Sigmoid colon (tissue), 7 donors: Measurements from ENCODE around the gene GMDS. TPM values are rescaled to one million over a fixed set of nuclear protein-coding genes. Genes with fewer than 3 reads are reported as not detected.

ENCODE experiments used
- DNase-seq: peaks from one replicate; pipeline ENCODE4 v3.0.0-alpha.2; 2019
- H3K27ac ChIP-seq, 4 donors: fragments of 200-600 bp; sonication (generic); one replicate each; pipeline ENCODE4 v1.5.1; 2016 to 2019; ENCODE audit warnings: mild to moderate bottlenecking in 1 of 4
- H3K27me3 ChIP-seq, 3 donors: fragments of 200-600 bp; sonication (generic); one replicate each; pipeline ENCODE4 v1.5.1; 2019; ENCODE audit warnings: mild to moderate bottlenecking in 1 of 3
- H3K36me3 ChIP-seq, 4 donors: fragments of 200-600 bp; sonication (generic); one replicate each; pipeline ENCODE4 v1.5.1; 2016 to 2019
- H3K4me1 ChIP-seq, 4 donors: fragments of 200-600 bp; sonication (generic); one replicate each; pipeline ENCODE4 v1.5.1; 2017 to 2019
- H3K4me3 ChIP-seq, 4 donors: fragments of 200-600 bp; sonication (generic); one replicate each; pipeline ENCODE4 v1.5.1; 2017 to 2019; ENCODE audit warnings: mild to moderate bottlenecking in 2 of 4, moderate library complexity in 1 of 4
- H3K9me3 ChIP-seq, 4 donors: fragments of 200-600 bp in 3 of 4; sonication (generic) in 3 of 4; one replicate each; pipeline versions ENCODE4 v1.5.1 to v1.6.1; 2013 to 2019
- EP300 ChIP-seq, 4 donors: sonication (generic); formaldehyde crosslinking; IDR thresholded peaks; one replicate each; pipeline ENCODE4 v1.6.1; 2017; ENCODE audit warnings: antibody characterized with exemption in 4 of 4
- POLR2A ChIP-seq, 2 donors: fragments of 450-650 bp; IDR thresholded peaks; one replicate each; pipeline ENCODE4 v1.6.1; 2016; ENCODE audit warnings: antibody characterized with exemption in 2 of 2, mild to moderate bottlenecking in 2 of 2, moderate library complexity in 2 of 2
- POLR2AphosphoS5 ChIP-seq, 4 donors: sonication (generic); formaldehyde crosslinking; IDR thresholded peaks; one replicate each; pipeline ENCODE4 v1.6.1; 2017; ENCODE audit warnings: antibody characterized with exemption in 4 of 4
- WGBS, 2 donors: extraction: QIAGEN DNeasy Blood & Tissue Kit; methylation state at CpG; one replicate each; pipeline ENCODE4 v1.1.7; 2013; 5-methylcytosine and 5-hydroxymethylcytosine counted together
- intact Hi-C: fragments of 100-400 bp; cut with DNase I; formaldehyde crosslinking; loops from one replicate; pipeline ENCODE4 v1.15.1; 2023
- polyA plus RNA-seq, 3 donors: library from polyadenylated mRNA; stranded (reverse); fragments of 200-250 nt; gene quantifications; one replicate each; pipeline ENCODE4 v1.2.3, GENCODE V29; 2013
- total RNA-seq, 4 donors: library from RNA; depleted of rRNA; stranded (reverse); fragments of >200 nt; gene quantifications; one replicate each; pipeline ENCODE4 v1.1.0, GENCODE V29; 2016
- TF ChIP-seq, protein P1 (sequence below), 4 experiments: fragments of 450-650 bp in 3 of 4; fragments of 200-600 bp in 1 of 4; IDR thresholded peaks; one replicate each; pipeline ENCODE4 v1.5.1; 2016 to 2019; ENCODE audit warnings: antibody characterized with exemption in 4 of 4, mild to moderate bottlenecking in 3 of 4, moderate library complexity in 2 of 4
- donor health status: healthy with polysubstance abuse.
- donor health status: Bipolar disorder and iron deficiency.
- donor health status: healthy.

GMDS gene
- total and polyA plus RNA-seq, 7 donors = 3.1 to 173 (median 9.4) TPM

DNA sequence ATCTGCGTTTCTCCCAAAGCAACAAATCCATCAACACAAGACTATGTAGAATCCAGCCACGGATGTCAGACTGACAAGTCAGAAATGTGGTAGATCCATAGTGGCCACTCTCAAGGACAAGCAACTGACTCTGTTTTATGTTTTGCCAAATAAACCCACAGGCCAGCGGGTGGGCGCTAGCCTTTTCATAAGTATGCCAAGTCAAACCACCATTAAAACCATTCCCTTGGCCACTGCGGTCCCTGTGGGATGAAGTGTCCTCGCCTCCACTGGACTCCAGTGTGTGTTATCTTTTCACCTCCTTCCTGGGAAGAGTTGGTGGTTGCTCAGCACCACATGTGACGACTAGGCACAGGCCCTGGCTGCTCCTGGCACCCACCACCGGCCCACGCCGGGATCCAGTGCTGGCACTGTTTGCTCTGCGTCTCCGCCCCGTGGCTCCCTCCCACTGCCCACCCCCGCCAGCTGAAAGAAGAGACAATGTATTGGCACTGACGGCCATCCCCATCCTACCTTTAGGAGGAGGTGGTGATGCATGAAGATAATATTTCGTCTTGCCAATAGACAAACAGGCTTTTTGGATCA lies 532.3 kb downstream of the GMDS start:
- intact Hi-C loops = no loop called here

DNA sequence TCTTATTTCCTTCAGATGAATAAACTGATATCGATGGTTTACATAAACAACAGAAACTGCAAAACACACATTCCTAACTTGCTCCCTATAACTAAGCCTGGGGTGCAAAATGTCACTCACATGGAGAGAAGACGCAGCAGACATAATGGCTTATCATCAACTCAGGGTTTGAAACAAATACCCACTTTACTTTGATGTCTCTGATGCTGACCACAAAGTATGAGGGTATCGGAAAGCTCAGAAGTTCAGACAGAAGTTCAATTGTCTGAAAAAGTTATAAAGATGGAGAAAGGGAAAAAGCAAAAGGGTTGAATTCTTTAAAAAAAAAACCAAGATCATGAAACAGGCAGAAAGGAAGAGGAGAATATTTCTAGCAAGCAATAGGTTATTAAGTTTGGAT lies 533.0 kb downstream of the GMDS start:
- H3K4me1 ChIP-seq = no peaks in the 10 kb centered on the region
- no peaks in the 10 kb centered on the region for H3K36me3 ChIP-seq
- H3K27me3 ChIP-seq = no peaks in the 10 kb centered on the region
- no peak overlapping the region for H3K27ac ChIP-seq
- H3K4me3 ChIP-seq = no peak overlapping the region
- TF ChIP-seq POLR2AphosphoS5 (IDR thresholded peaks at IDR 0.05) (no peak), EP300 (IDR thresholded peaks at IDR 0.05) (no peak), POLR2A (IDR thresholded peaks at IDR 0.05) (no peak)
- TF ChIP-seq, protein P1, sequence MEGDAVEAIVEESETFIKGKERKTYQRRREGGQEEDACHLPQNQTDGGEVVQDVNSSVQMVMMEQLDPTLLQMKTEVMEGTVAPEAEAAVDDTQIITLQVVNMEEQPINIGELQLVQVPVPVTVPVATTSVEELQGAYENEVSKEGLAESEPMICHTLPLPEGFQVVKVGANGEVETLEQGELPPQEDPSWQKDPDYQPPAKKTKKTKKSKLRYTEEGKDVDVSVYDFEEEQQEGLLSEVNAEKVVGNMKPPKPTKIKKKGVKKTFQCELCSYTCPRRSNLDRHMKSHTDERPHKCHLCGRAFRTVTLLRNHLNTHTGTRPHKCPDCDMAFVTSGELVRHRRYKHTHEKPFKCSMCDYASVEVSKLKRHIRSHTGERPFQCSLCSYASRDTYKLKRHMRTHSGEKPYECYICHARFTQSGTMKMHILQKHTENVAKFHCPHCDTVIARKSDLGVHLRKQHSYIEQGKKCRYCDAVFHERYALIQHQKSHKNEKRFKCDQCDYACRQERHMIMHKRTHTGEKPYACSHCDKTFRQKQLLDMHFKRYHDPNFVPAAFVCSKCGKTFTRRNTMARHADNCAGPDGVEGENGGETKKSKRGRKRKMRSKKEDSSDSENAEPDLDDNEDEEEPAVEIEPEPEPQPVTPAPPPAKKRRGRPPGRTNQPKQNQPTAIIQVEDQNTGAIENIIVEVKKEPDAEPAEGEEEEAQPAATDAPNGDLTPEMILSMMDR (IDR thresholded peaks at IDR 0.05) = no peak
- H3K9me3 ChIP-seq = no peaks in the 10 kb centered on the region
- DNase-seq = no peak
- 85 to 89% methylated on average over 3 of the region's 3 CpGs for WGBS, 2 donors
- intact Hi-C loops = no loop called here

More for the DNA sequence above, 532.3 kb downstream of the GMDS start:
- Histone ChIP-seq H3K9me3 (no peaks in the 10 kb centered on the region), H3K36me3 (no peaks in the 10 kb centered on the region), H3K27ac (no peak overlapping the region), H3K27me3 (no peaks in the 10 kb centered on the region), H3K4me1 (no peaks in the 10 kb centered on the region), H3K4me3 (no peak overlapping the region)
- WGBS, 2 donors = 91 to 94% methylated on average over 16 of the region's 16 CpGs
- DNase-seq = no peak
- TF ChIP-seq, protein P1 (IDR thresholded peaks at IDR 0.05) = no peak
- TF ChIP-seq POLR2A (IDR thresholded peaks at IDR 0.05) (no peak), POLR2AphosphoS5 (IDR thresholded peaks at IDR 0.05) (no peak), EP300 (IDR thresholded peaks at IDR 0.05) (no peak)

DNA sequence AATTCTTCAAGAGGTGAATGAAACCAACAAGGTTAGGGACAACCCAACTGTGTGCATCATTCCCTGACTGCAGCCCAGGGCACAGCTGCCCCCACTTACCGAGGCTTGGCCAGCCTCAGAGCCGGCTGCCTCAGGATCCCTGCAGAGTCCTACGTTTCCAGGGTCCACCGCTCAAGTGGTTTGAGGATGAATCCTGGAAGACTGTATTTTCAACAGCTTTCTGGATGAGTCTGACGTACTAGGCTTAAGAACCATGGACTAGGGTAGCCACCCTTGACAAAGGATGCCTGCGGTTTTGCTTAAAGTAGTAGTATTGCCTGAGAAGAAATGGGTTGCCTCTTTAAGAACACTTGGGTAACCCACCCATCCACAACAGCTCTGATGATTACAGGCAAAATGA lies 534.3 kb downstream of the GMDS start:
- intact Hi-C loops = no loop called here
- Histone ChIP-seq H3K27me3 (no peaks in the 10 kb centered on the region), H3K9me3 (no peaks in the 10 kb centered on the region), H3K27ac (no peak overlapping the region), H3K36me3 (no peaks in the 10 kb centered on the region), H3K4me3 (no peak overlapping the region), H3K4me1 (no peaks in the 10 kb centered on the region)
- TF ChIP-seq POLR2A (IDR thresholded peaks at IDR 0.05) (no peak), POLR2AphosphoS5 (IDR thresholded peaks at IDR 0.05) (no peak), EP300 (IDR thresholded peaks at IDR 0.05) (no peak)
- TF ChIP-seq, protein P1 (IDR thresholded peaks at IDR 0.05) = no peak
- WGBS, 2 donors = 82 to 96% methylated on average over 6 of the region's 6 CpGs
- no peak for DNase-seq

DNA sequence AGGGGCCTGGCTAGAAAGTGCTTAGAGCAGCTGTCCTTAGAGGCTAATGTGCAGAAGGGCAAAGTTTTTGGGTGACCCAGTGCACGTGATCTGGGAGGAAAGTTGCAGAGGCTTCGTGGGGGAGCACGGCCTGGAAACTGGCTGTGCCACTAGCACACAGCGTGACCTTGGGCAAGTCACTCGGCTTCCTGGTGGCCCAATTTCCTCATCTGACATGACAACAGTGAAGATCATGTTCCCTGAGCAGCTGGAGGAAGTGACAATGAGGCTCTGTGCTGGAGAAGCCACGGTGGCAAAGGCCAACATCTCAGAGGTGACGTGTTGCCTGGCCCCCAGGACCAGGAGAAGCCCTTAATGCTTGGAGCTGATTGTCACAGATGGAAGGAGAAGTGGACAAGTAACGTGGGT lies 536.2 kb downstream of the GMDS start:
- WGBS, 2 donors = 84 to 87% methylated on average over 8 of the region's 8 CpGs
- Histone ChIP-seq H3K4me1 (no peaks in the 10 kb centered on the region), H3K36me3 (no peaks in the 10 kb centered on the region), H3K27ac (no peak overlapping the region), H3K27me3 (no peaks in the 10 kb centered on the region), H3K4me3 (no peak overlapping the region), H3K9me3 (no peaks in the 10 kb centered on the region)
- DNase-seq = no peak
- TF ChIP-seq POLR2A (IDR thresholded peaks at IDR 0.05) = no peak
- no peak for TF ChIP-seq EP300 (IDR thresholded peaks at IDR 0.05)
- TF ChIP-seq POLR2AphosphoS5 (IDR thresholded peaks at IDR 0.05) = no peak
- TF ChIP-seq, protein P1 (IDR thresholded peaks at IDR 0.05) = no peak
- intact Hi-C loops = no loop called here

DNA sequence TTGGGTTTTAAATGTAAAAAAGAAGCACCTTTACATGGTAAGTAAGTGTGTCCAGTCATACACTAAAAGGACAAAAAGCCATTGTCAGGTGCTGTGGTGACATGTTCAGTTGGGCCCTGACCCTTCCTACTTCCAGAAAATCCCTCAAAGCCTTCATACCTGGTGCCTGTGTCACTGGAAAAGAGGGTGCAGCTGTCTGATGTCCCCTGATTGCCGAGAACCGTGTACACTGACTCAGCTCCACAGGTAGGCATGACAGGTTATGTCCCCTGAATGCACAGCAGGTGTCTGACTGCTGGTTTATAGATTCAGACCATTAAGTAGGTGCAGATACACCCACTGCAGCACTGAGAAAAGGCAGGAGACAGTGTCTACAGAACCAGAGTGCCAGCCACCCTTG lies 536.6 kb downstream of the GMDS start:
- TF ChIP-seq EP300 (IDR thresholded peaks at IDR 0.05) (no peak), POLR2AphosphoS5 (IDR thresholded peaks at IDR 0.05) (no peak), POLR2A (IDR thresholded peaks at IDR 0.05) (no peak)
- TF ChIP-seq, protein P1 (IDR thresholded peaks at IDR 0.05) = no peak
- WGBS, 2 donors = 92 to 94% methylated on average over 2 of the region's 2 CpGs
- intact Hi-C loops = no loop called here
- no peaks in the 10 kb centered on the region for H3K36me3 ChIP-seq
- no peak overlapping the region for H3K4me3 ChIP-seq
- H3K27me3 ChIP-seq = no peaks in the 10 kb centered on the region
- DNase-seq = no peak
- no peak overlapping the region for H3K27ac ChIP-seq
- H3K4me1 ChIP-seq = no peaks in the 10 kb centered on the region
- no peaks in the 10 kb centered on the region for H3K9me3 ChIP-seq
